B cell (primary cell): ENCODE data around the gene SMTNL2.

ENCODE experiments used
- CTCF ChIP-seq: fragments of 200-600 bp; IDR thresholded peaks from one replicate; pipeline ENCODE4 v1.8.0; 2022; ENCODE audit warnings: antibody characterized with exemption, mild to moderate bottlenecking
- EZH2 ChIP-seq: IDR thresholded peaks from 2 replicates; pipeline ENCODE4 v1.6.1; 2012; ENCODE audit warnings: borderline replicate concordance, low read depth, mild to moderate bottlenecking, moderate library complexity, low read length; ENCODE audit not compliant: insufficient read depth, poor library complexity, severe bottlenecking

GRCh38 chr17:4598776-4599504 is 14.6 kb downstream of the SMTNL2 start:
- TF ChIP-seq EZH2 (no peak), CTCF (no peak)
